ENCODE data around the gene DNALI1. TPM values are rescaled to one million over a fixed set of nuclear protein-coding genes. Genes with fewer than 3 reads are reported as not detected.
"Not testable (repeated sequence)": the region's sequence is repeated elsewhere in the genome, so short reads cannot be mapped to it uniquely, and the experiment has no call there.

Gene DNALI1
- total RNA-seq, 1 donor from 2014 or later = 12.2 TPM

DNA sequence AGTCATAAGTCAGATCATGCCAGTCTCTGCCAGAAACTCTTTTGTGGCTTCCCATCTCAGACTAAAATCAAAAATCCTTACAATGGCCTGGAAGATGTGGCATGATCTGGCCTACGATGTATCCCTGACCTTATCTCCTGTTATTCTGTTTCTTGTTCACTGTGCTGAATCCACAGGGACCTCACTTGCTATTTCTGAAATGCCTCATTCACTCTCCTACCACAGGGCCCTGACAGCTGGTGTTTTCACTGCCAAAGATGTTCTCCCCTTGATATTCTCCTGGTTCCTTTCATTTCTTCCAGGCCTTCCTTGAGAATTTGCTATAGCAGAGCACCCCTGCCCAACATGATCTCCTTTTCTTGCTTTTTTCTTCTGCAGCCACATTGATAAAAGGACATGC, 1.7 kb downstream of the DNALI1 start:
- peak overlapping the region; percentile 78 for H3K4me3 Mint-ChIP-seq (ENCODE audit: unreplicated experiment)
- peaks cover 15% of the 10 kb centered on the region for H3K4me1 Mint-ChIP-seq (ENCODE audit: low read depth, unreplicated experiment)
- TF ChIP-seq, protein P1, sequence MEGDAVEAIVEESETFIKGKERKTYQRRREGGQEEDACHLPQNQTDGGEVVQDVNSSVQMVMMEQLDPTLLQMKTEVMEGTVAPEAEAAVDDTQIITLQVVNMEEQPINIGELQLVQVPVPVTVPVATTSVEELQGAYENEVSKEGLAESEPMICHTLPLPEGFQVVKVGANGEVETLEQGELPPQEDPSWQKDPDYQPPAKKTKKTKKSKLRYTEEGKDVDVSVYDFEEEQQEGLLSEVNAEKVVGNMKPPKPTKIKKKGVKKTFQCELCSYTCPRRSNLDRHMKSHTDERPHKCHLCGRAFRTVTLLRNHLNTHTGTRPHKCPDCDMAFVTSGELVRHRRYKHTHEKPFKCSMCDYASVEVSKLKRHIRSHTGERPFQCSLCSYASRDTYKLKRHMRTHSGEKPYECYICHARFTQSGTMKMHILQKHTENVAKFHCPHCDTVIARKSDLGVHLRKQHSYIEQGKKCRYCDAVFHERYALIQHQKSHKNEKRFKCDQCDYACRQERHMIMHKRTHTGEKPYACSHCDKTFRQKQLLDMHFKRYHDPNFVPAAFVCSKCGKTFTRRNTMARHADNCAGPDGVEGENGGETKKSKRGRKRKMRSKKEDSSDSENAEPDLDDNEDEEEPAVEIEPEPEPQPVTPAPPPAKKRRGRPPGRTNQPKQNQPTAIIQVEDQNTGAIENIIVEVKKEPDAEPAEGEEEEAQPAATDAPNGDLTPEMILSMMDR (IDR thresholded peaks at IDR 0.05; ENCODE audit: partially characterized antibody, unreplicated experiment) = no peak
- peaks cover 4% of the 10 kb centered on the region for H3K27me3 Mint-ChIP-seq (ENCODE audit: unreplicated experiment)
- no peak overlapping the region for H3K27ac Mint-ChIP-seq (ENCODE audit: unreplicated experiment)
- no peaks in the 10 kb centered on the region for H3K36me3 Mint-ChIP-seq (ENCODE audit: unreplicated experiment)
- peaks cover 12% of the 10 kb centered on the region for H3K9me3 Mint-ChIP-seq (ENCODE audit: unreplicated experiment)
- no peak for DNase-seq

DNA sequence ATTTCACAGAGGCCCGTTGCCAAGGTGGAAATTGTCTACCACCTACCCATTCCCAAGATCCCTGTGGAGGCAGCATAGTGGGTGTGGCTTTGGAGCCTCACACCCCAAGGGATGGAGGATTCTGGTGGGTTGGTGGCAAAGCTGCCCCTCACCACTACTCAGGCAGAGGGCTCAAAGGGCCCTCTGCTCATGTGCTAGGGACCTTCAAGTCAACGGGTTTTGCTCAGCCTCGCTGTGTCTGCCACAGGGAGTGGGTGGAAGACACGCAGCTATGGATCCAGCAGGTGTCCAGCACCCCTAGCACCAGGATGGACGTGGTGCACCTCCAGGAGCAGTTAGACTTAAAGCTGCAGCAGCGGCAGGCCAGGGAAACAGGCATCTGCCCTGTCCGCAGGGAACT, 2.3 kb downstream of the DNALI1 start:
- peaks cover 14% of the 10 kb centered on the region for H3K4me1 Mint-ChIP-seq (ENCODE audit: low read depth, unreplicated experiment)
- no peaks in the 10 kb centered on the region for H3K36me3 Mint-ChIP-seq (ENCODE audit: unreplicated experiment)
- DNase-seq = no peak
- peaks cover 12% of the 10 kb centered on the region for H3K9me3 Mint-ChIP-seq (ENCODE audit: unreplicated experiment)
- peak overlapping the region; percentile 7 for H3K4me3 Mint-ChIP-seq (ENCODE audit: unreplicated experiment)
- no peak overlapping the region for H3K27ac Mint-ChIP-seq (ENCODE audit: unreplicated experiment)
- peaks cover 3% of the 10 kb centered on the region for H3K27me3 Mint-ChIP-seq (ENCODE audit: unreplicated experiment)
- TF ChIP-seq, protein P1 (IDR thresholded peaks at IDR 0.05; ENCODE audit: partially characterized antibody, unreplicated experiment) = no peak

DNA sequence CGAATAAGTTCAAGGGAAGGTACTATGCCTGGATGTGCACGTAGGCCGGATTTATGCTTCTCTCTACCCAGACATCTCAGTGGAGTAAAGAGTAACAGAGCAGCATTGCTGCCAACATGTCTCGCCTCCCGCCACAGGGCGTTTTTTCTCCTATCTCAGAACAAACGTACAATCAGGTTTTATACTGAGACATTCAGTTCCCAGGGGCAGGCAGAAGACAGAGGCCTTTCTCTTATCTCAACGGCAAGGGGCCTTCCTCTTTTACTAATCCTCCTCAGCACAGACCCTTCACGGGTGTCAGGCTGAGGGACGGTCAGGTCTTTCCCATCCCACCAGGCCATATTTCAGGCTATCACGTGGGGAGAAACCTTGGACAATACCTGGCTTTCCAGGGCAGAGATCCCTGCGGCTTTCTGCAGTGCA, 3.2 kb downstream of the DNALI1 start:
- H3K27me3 Mint-ChIP-seq (ENCODE audit: unreplicated experiment); H3K27ac Mint-ChIP-seq (ENCODE audit: unreplicated experiment); H3K36me3 Mint-ChIP-seq (ENCODE audit: unreplicated experiment); H3K4me3 Mint-ChIP-seq (ENCODE audit: unreplicated experiment); DNase-seq: not testable (repeated sequence)
- Mint-ChIP-seq H3K9me3 (ENCODE audit: unreplicated experiment) (peaks cover 12% of the 10 kb centered on the region), H3K4me1 (ENCODE audit: low read depth, unreplicated experiment) (peaks cover 14% of the 10 kb centered on the region)

DNA sequence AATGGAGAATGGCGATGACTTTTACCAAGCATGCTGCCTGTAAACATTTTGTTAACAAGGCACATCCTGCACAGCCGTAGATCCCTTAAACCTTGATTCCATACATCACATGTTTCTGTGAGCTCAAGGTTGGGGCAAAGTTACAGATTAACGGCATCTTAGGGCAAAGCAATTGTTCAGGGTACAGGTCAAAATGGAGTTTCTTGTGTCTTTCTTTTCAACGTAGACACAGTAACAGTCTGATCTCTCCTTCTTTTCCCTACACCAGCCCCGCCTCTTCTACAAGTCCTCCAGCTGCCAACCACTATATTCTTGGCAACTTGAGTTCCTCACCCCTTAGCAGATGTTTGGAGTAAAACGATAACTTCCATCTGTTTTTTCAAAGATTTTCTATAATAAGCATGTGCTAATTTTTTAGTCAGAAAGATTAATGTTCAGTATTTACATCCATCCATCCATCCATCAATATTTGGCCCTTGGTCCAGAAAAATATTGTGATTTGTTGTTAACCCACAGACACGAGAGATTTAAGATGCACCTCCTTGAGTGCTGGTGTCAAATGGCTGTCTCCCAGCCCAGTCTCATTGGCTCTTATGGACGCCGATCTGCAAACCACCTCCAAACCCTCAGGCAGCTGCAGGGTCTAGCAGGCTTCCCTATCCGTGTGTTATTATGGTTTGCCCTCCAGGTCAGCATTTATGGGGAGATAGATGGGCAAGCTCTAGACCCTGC, 3.8 kb downstream of the DNALI1 start:
- Mint-ChIP-seq H3K27ac (ENCODE audit: unreplicated experiment) (no peak overlapping the region), H3K4me1 (ENCODE audit: low read depth, unreplicated experiment) (peaks cover 14% of the 10 kb centered on the region), H3K4me3 (ENCODE audit: unreplicated experiment) (no peak overlapping the region), H3K9me3 (ENCODE audit: unreplicated experiment) (peaks cover 12% of the 10 kb centered on the region), H3K27me3 (ENCODE audit: unreplicated experiment) (peaks cover 2% of the 10 kb centered on the region), H3K36me3 (ENCODE audit: unreplicated experiment) (no peaks in the 10 kb centered on the region)
- TF ChIP-seq, protein P1 (IDR thresholded peaks at IDR 0.05; ENCODE audit: partially characterized antibody, unreplicated experiment) = no peak
- no peak for DNase-seq

- TF ChIP-seq, protein P1 (IDR thresholded peaks at IDR 0.05; ENCODE audit: partially characterized antibody, unreplicated experiment) = peak; percentile 48
- Mint-ChIP-seq H3K36me3 (ENCODE audit: unreplicated experiment) (no peaks in the 10 kb centered on the region), H3K27me3 (ENCODE audit: unreplicated experiment) (peaks cover 2% of the 10 kb centered on the region), H3K4me3 (ENCODE audit: unreplicated experiment) (peak overlapping the region; percentile 60), H3K4me1 (ENCODE audit: low read depth, unreplicated experiment) (peaks cover 14% of the 10 kb centered on the region), H3K27ac (ENCODE audit: unreplicated experiment) (peak overlapping the region; percentile 48), H3K9me3 (ENCODE audit: unreplicated experiment) (peaks cover 12% of the 10 kb centered on the region)
- peak; percentile 36 for DNase-seq
These were observed 4.7 kb downstream of the DNALI1 start for GRCh38 chr1:37561133-37562132.

Measured in glutamatergic neuron (in vitro differentiated cells).